HEK293 (cell line): ENCODE measurements around the gene TMEM81.

Source experiments
- CTCF ChIA-PET: fragments of 350-600 bp; formaldehyde crosslinking; extraction: SDS; loops from one replicate; lab custom pipeline; 2021; ENCODE audit warnings: antibody characterized with exemption; lab: Yijun Ruan, JAX
- POLR2A ChIA-PET: fragments of 300-600 bp; formaldehyde crosslinking; extraction: SDS; loops from one replicate; lab custom pipeline; 2020; ENCODE audit warnings: antibody characterized with exemption, inconsistent platforms; lab: Yijun Ruan, JAX
- H3K27ac ChIP-seq: fragments of 200-500 bp; sonication (Bioruptor generic); 2 replicates; pipeline ENCODE4 v1.5.1; 2014; ENCODE audit warnings: low read depth, low read length, control low read depth, inconsistent platforms; ENCODE audit errors: extremely low read depth
- H3K36me3 ChIP-seq, 2 experiments: fragments of 200-500 bp in 1 of 2; sonication (Bioruptor generic) in 1 of 2; 1 replicate in 1 of 2; 2 replicates in 1 of 2; pipeline ENCODE4 v1.5.1; 2014 to 2017; ENCODE audit warnings: inconsistent platforms in 2 of 2, low read length in 2 of 2; ENCODE audit not compliant: control insufficient read depth in 2 of 2, insufficient read depth in 1 of 2
- H3K4me1 ChIP-seq: fragments of 200-500 bp; sonication (Bioruptor generic); 2 replicates; pipeline ENCODE4 v1.5.1; 2014; ENCODE audit warnings: mild to moderate bottlenecking, low read length, inconsistent platforms; ENCODE audit not compliant: control insufficient read depth, insufficient read depth
- H3K4me3 ChIP-seq: 2 replicates; pipeline ENCODE4 v1.5.1; 2011; ENCODE audit warnings: low read depth, mild to moderate bottlenecking, control low read depth, low read length, moderate library complexity
- H3K9me3 ChIP-seq: fragments of 200-500 bp; sonication (Bioruptor generic); 2 replicates; pipeline ENCODE4 v1.5.1; 2014; ENCODE audit warnings: low read depth, low read length, inconsistent platforms; ENCODE audit not compliant: control insufficient read depth, insufficient read depth
- GFI1B ChIP-seq: fragments of 450-650 bp; formaldehyde crosslinking; IDR thresholded peaks from 2 replicates; pipeline ENCODE4 v1.5.1; 2016; ENCODE audit warnings: missing biosample characterization, missing genetic modification characterization
- SCRT2 ChIP-seq: fragments of 450-650 bp; formaldehyde crosslinking; IDR thresholded peaks from 2 replicates; pipeline ENCODE4 v1.5.1; 2016; ENCODE audit warnings: missing biosample characterization, missing genetic modification characterization
- YY1 ChIP-seq: fragments of 450-650 bp; formaldehyde crosslinking; IDR thresholded peaks from 2 replicates; pipeline ENCODE4 v1.5.1; 2018; ENCODE audit warnings: missing biosample characterization, missing genetic modification characterization
- ZBTB10 ChIP-seq: fragments of 450-650 bp; formaldehyde crosslinking; IDR thresholded peaks from 2 replicates; pipeline ENCODE4 v1.5.1; 2016; ENCODE audit warnings: missing biosample characterization, missing genetic modification characterization
- ZBTB26 ChIP-seq: fragments of 450-650 bp; formaldehyde crosslinking; optimal IDR thresholded peaks from 2 replicates; pipeline ENCODE3; 2016; ENCODE audit warnings: missing biosample characterization, mild to moderate bottlenecking, missing genetic modification characterization
- ZBTB49 ChIP-seq: fragments of 450-650 bp; formaldehyde crosslinking; IDR thresholded peaks from 2 replicates; pipeline ENCODE4 v1.5.1; 2016; ENCODE audit warnings: missing biosample characterization, missing genetic modification characterization, low read depth
- ZEB2 ChIP-seq: fragments of 450-650 bp; formaldehyde crosslinking; IDR thresholded peaks from 2 replicates; pipeline ENCODE4 v1.5.1; 2016; ENCODE audit warnings: missing biosample characterization, missing genetic modification characterization
- ZFP69B ChIP-seq: fragments of 450-650 bp; formaldehyde crosslinking; IDR thresholded peaks from 2 replicates; pipeline ENCODE4 v1.5.1; 2016; ENCODE audit warnings: missing biosample characterization, missing genetic modification characterization
- ZNF132 ChIP-seq: fragments of 450-650 bp; formaldehyde crosslinking; IDR thresholded peaks from 2 replicates; pipeline ENCODE4 v1.5.1; 2017; ENCODE audit warnings: missing biosample characterization, missing genetic modification characterization, borderline replicate concordance
- ZNF214 ChIP-seq: fragments of 450-650 bp; formaldehyde crosslinking; IDR thresholded peaks from 2 replicates; pipeline ENCODE4 v1.5.1; 2017; ENCODE audit warnings: missing biosample characterization, mild to moderate bottlenecking, missing genetic modification characterization, borderline replicate concordance
- ZNF280C ChIP-seq: fragments of 450-650 bp; formaldehyde crosslinking; IDR thresholded peaks from 2 replicates; pipeline ENCODE4 v1.5.1; 2016; ENCODE audit warnings: missing biosample characterization, missing genetic modification characterization
- ZNF521 ChIP-seq: fragments of 450-650 bp; formaldehyde crosslinking; IDR thresholded peaks from 2 replicates; pipeline ENCODE4 v1.5.1; 2017; ENCODE audit warnings: missing biosample characterization, mild to moderate bottlenecking, missing genetic modification characterization
- ZNF580 ChIP-seq: fragments of 450-650 bp; formaldehyde crosslinking; IDR thresholded peaks from 2 replicates; pipeline ENCODE4 v1.5.1; 2016; ENCODE audit warnings: missing biosample characterization, missing genetic modification characterization
- ZNF629 ChIP-seq: fragments of 450-650 bp; formaldehyde crosslinking; IDR thresholded peaks from 2 replicates; pipeline ENCODE4 v1.5.1; 2017; ENCODE audit warnings: missing biosample characterization, missing genetic modification characterization
- ZNF707 ChIP-seq: fragments of 450-650 bp; formaldehyde crosslinking; IDR thresholded peaks from 2 replicates; pipeline ENCODE4 v1.5.1; 2016; ENCODE audit warnings: missing biosample characterization, missing genetic modification characterization
- ZNF791 ChIP-seq: fragments of 450-650 bp; formaldehyde crosslinking; IDR thresholded peaks from 2 replicates; pipeline ENCODE4 v1.5.1; 2016; ENCODE audit warnings: missing biosample characterization, missing genetic modification characterization
- ZNF843 ChIP-seq: fragments of 450-650 bp; formaldehyde crosslinking; IDR thresholded peaks from 2 replicates; pipeline ENCODE4 v1.5.1; 2016; ENCODE audit warnings: missing biosample characterization, missing genetic modification characterization

TMEM81 gene

GRCh38 chr1:205077158-205077933 lies 6.9 kb downstream of the TMEM81 start:
- CTCF ChIA-PET: interaction anchor here (7.9 kb wide), 1 partner anchor 15 kb away, joined by 60 read pairs; no protein-coding TSS in a partner anchor
- Histone ChIP-seq H3K27ac (no peak overlapping the region), H3K36me3 (no peaks in the 10 kb centered on the region), H3K9me3 (no peaks in the 10 kb centered on the region), H3K4me1 (no peaks in the 10 kb centered on the region), H3K4me3 (no peak overlapping the region)
- TF ChIP-seq ZNF280C (tag by site-specific recombination) (no peak), YY1 (no peak), ZBTB49 (tag by site-specific recombination) (no peak), ZFP69B (tag by site-specific recombination) (no peak), ZNF214 (no peak), ZBTB26 (no peak)
- POLR2A ChIA-PET: no interaction called here

- POLR2A ChIA-PET: interaction anchor here (0.6 kb wide), 1 partner anchor 45 kb away, joined by 3 read pairs; the partner anchor contains the start of gene RBBP5
- Histone ChIP-seq H3K9me3 (no peaks in the 10 kb centered on the region), H3K27ac (no peak overlapping the region), H3K4me3 (no peak overlapping the region), H3K36me3 (no peaks in the 10 kb centered on the region)
- TF ChIP-seq ZNF629 (tag by site-specific recombination): no peak
- peak; percentile 32; the same call in 1 of the 2 replicates for TF ChIP-seq SCRT2 (tag by site-specific recombination)
- TF ChIP-seq, all 188 proteins: peak for 1
- CTCF ChIA-PET: interaction anchor here (0.6 to 7.9 kb wide), 3 partner anchors 14 to 269 kb away, joined by 4 to 60 read pairs (median 4); no protein-coding TSS in a partner anchor
- no peaks in the 10 kb centered on the region for H3K4me1 ChIP-seq
Measured at GRCh38 chr1:205076245-205076761, 8.0 kb downstream of the TMEM81 start.

GRCh38 chr1:205075642-205076155 lies 8.6 kb downstream of the TMEM81 start:
- CTCF ChIA-PET: interaction anchor here (0.5 to 7.9 kb wide), 3 partner anchors 13 to 269 kb away, joined by 4 to 60 read pairs (median 4); no protein-coding TSS in a partner anchor
- POLR2A ChIA-PET: interaction anchor here (1.0 kb wide), 1 partner anchor 14 kb away, joined by 4 read pairs; no protein-coding TSS in a partner anchor
- Histone ChIP-seq H3K36me3 (no peaks in the 10 kb centered on the region), H3K27ac (no peak overlapping the region), H3K4me3 (no peak overlapping the region), H3K4me1 (no peaks in the 10 kb centered on the region), H3K9me3 (no peaks in the 10 kb centered on the region)
- TF ChIP-seq ZBTB26: no peak
- no peak for TF ChIP-seq ZNF707 (tag by site-specific recombination)
- TF ChIP-seq ZNF843 (tag by site-specific recombination): no peak
- no peak for TF ChIP-seq ZEB2
- TF ChIP-seq ZNF580 (tag by site-specific recombination): no peak
- no peak for TF ChIP-seq ZNF521 (tag by site-specific recombination)
- no peak for TF ChIP-seq GFI1B
- TF ChIP-seq ZNF791 (tag by site-specific recombination): no peak
- no peak for TF ChIP-seq ZBTB10 (tag by site-specific recombination)
- TF ChIP-seq ZNF132 (tag by site-specific recombination): no peak
